Lower lobe of right lung (tissue), 2 donors: Measurements from ENCODE around the gene NAALADL2. TPM values are rescaled to one million over a fixed set of nuclear protein-coding genes. Genes with fewer than 3 reads are reported as not detected.

Experiments
- ATAC-seq, 2 donors: fragments of 200-7000 bp; cut with Tn5 transposase; one replicate each; pipeline ENCODE4 v1.9.1; 2020 to 2022; ENCODE audit warnings: mild to moderate bottlenecking in 2 of 2, moderate library complexity in 2 of 2
- DNase-seq: peaks from one replicate; pipeline ENCODE4 v3.0.0-alpha.2; 2020
- H3K27ac ChIP-seq: fragments of 200-600 bp; one replicate; pipeline ENCODE4 v1.8.0; 2022
- H3K27me3 ChIP-seq: fragments of 200-600 bp; one replicate; pipeline ENCODE4 v1.8.0; 2022; ENCODE audit warnings: low read depth
- H3K36me3 ChIP-seq: fragments of 200-600 bp; one replicate; pipeline ENCODE4 v1.8.0; 2022; ENCODE audit warnings: mild to moderate bottlenecking
- H3K4me1 ChIP-seq: fragments of 200-600 bp; one replicate; pipeline ENCODE4 v1.8.0; 2022
- H3K4me3 ChIP-seq: fragments of 200-600 bp; one replicate; pipeline ENCODE4 v1.8.0; 2022; ENCODE audit warnings: mild to moderate bottlenecking
- H3K9me3 ChIP-seq: fragments of 200-600 bp; one replicate; pipeline ENCODE4 v1.8.0; 2022
- intact Hi-C: fragments of 100-400 bp; cut with DNase I; formaldehyde crosslinking; loops from one replicate; pipeline ENCODE4 v1.11.0; 2022
- total RNA-seq: library from RNA; stranded (reverse); fragmentation: NEBNext Ultra II Directional; extraction: Animal tissue kit (Norgen Biotek cat#: 25700); gene quantifications from one replicate; pipeline ENCODE4 v1.2.1, GENCODE V29; 2021
- TF ChIP-seq, protein P1 (sequence below): fragments of 200-600 bp; IDR thresholded peaks from one replicate; pipeline ENCODE4 v1.8.0; 2022; ENCODE audit warnings: antibody characterized with exemption, mild to moderate bottlenecking
- donor health status: DM: no; HTN: yes; CAD: no; lungs with severe emphysema.

Gene NAALADL2
- total RNA-seq, 1 donor from 2014 or later, result 9.8 TPM

DNA sequence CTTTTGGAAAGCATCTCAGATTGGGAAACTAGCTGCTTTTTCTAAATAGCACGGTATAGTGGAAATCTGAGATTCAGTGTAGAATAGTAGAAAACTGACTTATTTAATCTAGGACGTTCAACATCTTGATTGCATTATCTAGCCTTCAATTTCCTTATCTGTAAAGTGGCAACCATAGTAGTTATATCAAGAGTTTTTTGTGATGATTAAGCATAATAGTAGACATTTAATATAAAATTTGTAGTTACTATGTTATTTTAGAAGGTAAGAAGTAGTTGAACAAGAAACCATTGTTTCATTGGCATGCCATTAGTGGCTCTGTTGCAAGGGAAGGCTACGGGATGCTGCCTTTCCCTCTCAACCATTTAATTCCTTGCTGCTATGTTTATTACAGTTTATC lies 367.3 kb downstream of the NAALADL2 start:
- TF ChIP-seq, protein P1, sequence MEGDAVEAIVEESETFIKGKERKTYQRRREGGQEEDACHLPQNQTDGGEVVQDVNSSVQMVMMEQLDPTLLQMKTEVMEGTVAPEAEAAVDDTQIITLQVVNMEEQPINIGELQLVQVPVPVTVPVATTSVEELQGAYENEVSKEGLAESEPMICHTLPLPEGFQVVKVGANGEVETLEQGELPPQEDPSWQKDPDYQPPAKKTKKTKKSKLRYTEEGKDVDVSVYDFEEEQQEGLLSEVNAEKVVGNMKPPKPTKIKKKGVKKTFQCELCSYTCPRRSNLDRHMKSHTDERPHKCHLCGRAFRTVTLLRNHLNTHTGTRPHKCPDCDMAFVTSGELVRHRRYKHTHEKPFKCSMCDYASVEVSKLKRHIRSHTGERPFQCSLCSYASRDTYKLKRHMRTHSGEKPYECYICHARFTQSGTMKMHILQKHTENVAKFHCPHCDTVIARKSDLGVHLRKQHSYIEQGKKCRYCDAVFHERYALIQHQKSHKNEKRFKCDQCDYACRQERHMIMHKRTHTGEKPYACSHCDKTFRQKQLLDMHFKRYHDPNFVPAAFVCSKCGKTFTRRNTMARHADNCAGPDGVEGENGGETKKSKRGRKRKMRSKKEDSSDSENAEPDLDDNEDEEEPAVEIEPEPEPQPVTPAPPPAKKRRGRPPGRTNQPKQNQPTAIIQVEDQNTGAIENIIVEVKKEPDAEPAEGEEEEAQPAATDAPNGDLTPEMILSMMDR, result no peak
- no peaks in the 10 kb centered on the region for H3K9me3 ChIP-seq
- no peaks in the 10 kb centered on the region for H3K36me3 ChIP-seq
- H3K27me3 ChIP-seq, result no peaks in the 10 kb centered on the region
- ATAC-seq, result no peak
- no peak overlapping the region for H3K4me3 ChIP-seq
- DNase-seq, result no peak
- H3K4me1 ChIP-seq, result no peaks in the 10 kb centered on the region
- intact Hi-C loops, result no loop called here
- H3K27ac ChIP-seq, result no peak overlapping the region

DNA sequence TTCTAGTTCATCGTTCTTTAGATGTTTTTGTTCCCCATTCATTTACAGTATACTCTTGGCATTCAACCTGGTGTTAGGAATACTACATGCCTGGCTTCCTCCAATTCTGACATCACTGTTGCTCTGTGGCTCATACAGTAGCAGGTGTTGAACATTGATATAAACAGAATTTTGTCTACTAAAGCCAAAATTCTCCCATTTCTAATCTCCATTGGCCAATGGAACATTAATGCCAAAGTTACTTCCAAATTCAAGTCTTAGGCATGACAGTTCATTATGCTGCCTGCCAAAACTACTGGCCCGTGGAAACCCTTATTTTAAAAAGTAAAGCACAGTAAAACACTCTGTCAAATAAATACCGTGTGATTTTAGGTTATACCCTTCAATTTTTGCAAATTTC lies 368.0 kb downstream of the NAALADL2 start:
- Histone ChIP-seq H3K36me3 (no peaks in the 10 kb centered on the region), H3K27ac (no peak overlapping the region), H3K9me3 (no peaks in the 10 kb centered on the region), H3K4me1 (no peaks in the 10 kb centered on the region), H3K4me3 (no peak overlapping the region), H3K27me3 (no peaks in the 10 kb centered on the region)
- TF ChIP-seq, protein P1, result no peak
- intact Hi-C loops, result no loop called here
- DNase-seq (no peak), ATAC-seq (no peak)

DNA sequence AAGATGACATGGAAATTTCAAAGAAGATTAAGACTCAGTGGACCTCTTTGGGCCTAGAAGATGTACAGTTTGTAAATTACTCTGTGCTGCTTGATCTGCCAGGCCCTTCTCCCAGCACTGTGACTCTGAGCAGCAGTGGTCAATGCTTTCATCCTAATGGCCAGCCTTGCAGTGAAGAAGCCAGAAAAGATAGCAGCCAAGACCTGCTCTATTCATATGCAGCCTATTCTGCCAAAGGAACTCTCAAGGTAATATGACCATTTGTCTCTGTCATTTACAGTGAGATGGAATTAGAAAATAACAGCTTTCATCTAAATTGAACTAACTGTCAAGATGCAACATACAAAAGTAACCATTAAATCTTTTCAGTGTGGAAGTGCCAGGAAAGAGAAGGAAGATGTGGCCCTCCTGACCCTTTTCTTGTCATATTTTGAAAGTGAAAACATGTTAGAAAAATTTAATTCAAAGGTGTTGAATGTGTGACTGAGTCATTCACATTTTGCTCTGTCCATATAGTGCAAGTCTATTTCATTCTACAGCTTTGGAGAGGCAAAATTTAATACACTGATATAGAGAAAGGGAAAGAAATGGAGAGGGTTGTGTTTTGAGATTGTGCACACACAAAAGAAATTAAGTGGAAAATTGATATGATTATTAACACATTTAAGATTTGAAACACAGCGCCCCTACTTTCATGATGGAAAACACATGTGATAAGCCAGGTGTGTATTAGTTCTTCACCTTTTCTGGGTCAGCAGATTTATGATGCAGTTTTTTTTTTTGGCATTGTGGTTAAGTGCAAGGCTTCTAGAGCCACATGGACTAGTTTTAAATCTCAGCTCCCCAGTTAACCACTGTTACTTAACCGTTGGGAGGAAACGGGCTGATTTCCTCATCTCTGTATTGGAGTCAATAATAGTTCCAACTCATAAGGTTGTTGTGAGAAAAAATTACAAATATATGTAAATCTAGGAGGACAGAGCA lies 375.1 kb downstream of the NAALADL2 start:
- no peaks in the 10 kb centered on the region for H3K9me3 ChIP-seq
- no peaks in the 10 kb centered on the region for H3K4me1 ChIP-seq
- no peaks in the 10 kb centered on the region for H3K27me3 ChIP-seq
- no peak overlapping the region for H3K4me3 ChIP-seq
- intact Hi-C loops, result no loop called here
- ATAC-seq (no peak), DNase-seq (no peak)
- H3K27ac ChIP-seq, result no peak overlapping the region
- TF ChIP-seq, protein P1, result no peak
- H3K36me3 ChIP-seq, result no peaks in the 10 kb centered on the region

DNA sequence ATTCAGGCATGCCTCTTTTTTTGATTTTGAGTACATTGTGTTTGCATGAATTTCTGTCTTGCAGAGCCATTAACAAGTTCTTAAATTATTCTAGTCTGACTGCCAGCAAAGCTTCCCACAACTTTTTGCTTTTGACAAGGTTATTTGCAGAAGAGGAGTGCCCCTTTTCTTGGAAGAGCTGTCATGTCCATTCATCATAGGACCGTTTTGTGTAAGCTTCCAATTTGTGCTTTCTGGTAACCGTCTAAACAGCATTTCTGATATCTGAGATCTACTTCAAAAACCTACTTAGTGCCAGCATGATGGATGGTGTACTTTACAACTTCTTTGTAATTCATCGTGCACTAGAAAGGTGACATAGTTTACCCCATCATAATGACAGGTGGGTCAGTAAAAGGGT lies 379.7 kb downstream of the NAALADL2 start:
- Histone ChIP-seq H3K4me3 (no peak overlapping the region), H3K27ac (no peak overlapping the region), H3K9me3 (no peaks in the 10 kb centered on the region), H3K36me3 (no peaks in the 10 kb centered on the region), H3K4me1 (no peaks in the 10 kb centered on the region), H3K27me3 (no peaks in the 10 kb centered on the region)
- intact Hi-C loops, result no loop called here
- TF ChIP-seq, protein P1, result no peak
- DNase-seq (no peak), ATAC-seq (no peak)

DNA sequence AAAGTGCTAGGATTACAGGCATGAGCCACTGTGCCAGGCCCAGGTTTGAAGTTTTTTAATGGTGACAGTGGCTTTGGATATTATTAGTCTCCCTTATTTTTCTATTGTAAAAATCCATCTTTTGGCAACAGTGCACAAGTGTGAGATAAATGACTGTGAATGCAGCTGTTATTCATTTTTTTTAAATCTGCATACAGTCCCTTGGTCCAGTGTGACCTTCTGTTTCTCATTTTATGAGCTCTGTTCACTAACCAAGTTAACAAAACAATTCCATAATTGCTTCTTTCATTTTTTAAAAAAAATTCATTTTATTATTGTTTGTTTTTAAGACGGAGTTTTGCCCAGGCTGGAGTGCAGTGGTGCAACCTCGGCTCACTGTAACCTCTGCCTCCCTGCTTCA lies 381.8 kb downstream of the NAALADL2 start:
- intact Hi-C loops, result no loop called here
- DNase-seq (no peak), ATAC-seq (no peak)

More for the DNA sequence above, 381.8 kb downstream of the NAALADL2 start:
- Histone ChIP-seq H3K4me3 (no peak overlapping the region), H3K36me3 (no peaks in the 10 kb centered on the region), H3K27ac (no peak overlapping the region), H3K4me1 (no peaks in the 10 kb centered on the region), H3K9me3 (no peaks in the 10 kb centered on the region), H3K27me3 (no peaks in the 10 kb centered on the region)
- TF ChIP-seq, protein P1, result no peak
